ENCODE results near the gene SLC30A5.
A peak's percentile ranks its signal among the peaks of the same experiment; 100 is the strongest.
"Not testable (repeated sequence)": the region's sequence is repeated elsewhere in the genome, so short reads cannot be mapped to it uniquely, and the experiment has no call there.

Gene SLC30A5

GRCh38 chr5:69137208-69137607 lies 43.4 kb downstream of the SLC30A5 start:
- not testable (repeated sequence) for H3K4me3 Mint-ChIP-seq, H3K27me3 Mint-ChIP-seq, H3K27ac Mint-ChIP-seq, ATAC-seq, H3K9me3 Mint-ChIP-seq
- Mint-ChIP-seq H3K4me1 (peaks cover 20% of the 10 kb centered on the region), H3K36me3 (peaks cover 21% of the 10 kb centered on the region)

GRCh38 chr5:69137807-69138206 lies 44.0 kb downstream of the SLC30A5 start:
- no peak overlapping the region for H3K27ac Mint-ChIP-seq
- peaks cover 21% of the 10 kb centered on the region for H3K36me3 Mint-ChIP-seq
- no peak overlapping the region for H3K4me3 Mint-ChIP-seq
- ATAC-seq: no peak
- no peaks in the 10 kb centered on the region for H3K27me3 Mint-ChIP-seq
- H3K4me1 Mint-ChIP-seq: peaks cover 20% of the 10 kb centered on the region
- H3K9me3 Mint-ChIP-seq: peaks cover 6% of the 10 kb centered on the region

GRCh38 chr5:69138766-69139165 lies 45.0 kb downstream of the SLC30A5 start:
- peaks cover 6% of the 10 kb centered on the region for H3K9me3 Mint-ChIP-seq

GRCh38 chr5:69140239-69140638 lies 46.4 kb downstream of the SLC30A5 start:
- not testable (repeated sequence) for H3K36me3 Mint-ChIP-seq, ATAC-seq, H3K9me3 Mint-ChIP-seq, H3K27me3 Mint-ChIP-seq, H3K4me3 Mint-ChIP-seq
- Mint-ChIP-seq H3K4me1 (peaks cover 17% of the 10 kb centered on the region), H3K27ac (peak overlapping the region; percentile 59)

More at GRCh38 chr5:69138766-69139165, 45.0 kb downstream of the SLC30A5 start:
- H3K27me3 Mint-ChIP-seq: no peaks in the 10 kb centered on the region
- peaks cover 15% of the 10 kb centered on the region for H3K36me3 Mint-ChIP-seq
- H3K4me3 Mint-ChIP-seq: no peak overlapping the region
- H3K27ac Mint-ChIP-seq: no peak overlapping the region
- peaks cover 20% of the 10 kb centered on the region for H3K4me1 Mint-ChIP-seq
- ATAC-seq: no peak

GRCh38 chr5:69140827-69141226 lies 47.0 kb downstream of the SLC30A5 start:
- no peak for ATAC-seq
- H3K4me3 Mint-ChIP-seq: no peak overlapping the region

GRCh38 chr5:69148576-69148975 lies 54.8 kb downstream of the SLC30A5 start:
- not testable (repeated sequence) for H3K27ac Mint-ChIP-seq, H3K4me1 Mint-ChIP-seq, H3K4me3 Mint-ChIP-seq, H3K9me3 Mint-ChIP-seq, H3K36me3 Mint-ChIP-seq, H3K27me3 Mint-ChIP-seq, ATAC-seq

More at GRCh38 chr5:69140827-69141226, 47.0 kb downstream of the SLC30A5 start:
- Mint-ChIP-seq H3K36me3 (peaks cover 8% of the 10 kb centered on the region), H3K27ac (peak overlapping the region; percentile 59), H3K9me3 (peaks cover 6% of the 10 kb centered on the region), H3K4me1 (peaks cover 11% of the 10 kb centered on the region), H3K27me3 (no peaks in the 10 kb centered on the region)

- ATAC-seq: no peak
- no peaks in the 10 kb centered on the region for H3K4me1 Mint-ChIP-seq
- H3K4me3 Mint-ChIP-seq: no peak overlapping the region
- no peaks in the 10 kb centered on the region for H3K27me3 Mint-ChIP-seq
- no peaks in the 10 kb centered on the region for H3K36me3 Mint-ChIP-seq
- no peaks in the 10 kb centered on the region for H3K9me3 Mint-ChIP-seq
- H3K27ac Mint-ChIP-seq: no peak overlapping the region
Observed at GRCh38 chr5:69148981-69149675, 55.3 kb downstream of the SLC30A5 start.

- Mint-ChIP-seq H3K27ac (no peak overlapping the region), H3K36me3 (no peaks in the 10 kb centered on the region), H3K4me1 (no peaks in the 10 kb centered on the region), H3K4me3 (no peak overlapping the region), H3K27me3 (no peaks in the 10 kb centered on the region), H3K9me3 (no peaks in the 10 kb centered on the region)
- ATAC-seq: no peak
Observed at GRCh38 chr5:69149676-69150010, 55.8 kb downstream of the SLC30A5 start.

- Mint-ChIP-seq H3K4me1 (no peaks in the 10 kb centered on the region), H3K27ac (no peak overlapping the region), H3K4me3 (no peak overlapping the region), H3K36me3 (no peaks in the 10 kb centered on the region), H3K9me3 (no peaks in the 10 kb centered on the region), H3K27me3 (no peaks in the 10 kb centered on the region)
- no peak for ATAC-seq
Observed at GRCh38 chr5:69152731-69153130, 58.9 kb downstream of the SLC30A5 start.

GRCh38 chr5:69156456-69156855 lies 62.6 kb downstream of the SLC30A5 start:
- no peaks in the 10 kb centered on the region for H3K27me3 Mint-ChIP-seq
- no peak overlapping the region for H3K4me3 Mint-ChIP-seq
- no peak overlapping the region for H3K27ac Mint-ChIP-seq
- no peaks in the 10 kb centered on the region for H3K36me3 Mint-ChIP-seq
- H3K9me3 Mint-ChIP-seq: no peaks in the 10 kb centered on the region
- H3K4me1 Mint-ChIP-seq: no peaks in the 10 kb centered on the region
- ATAC-seq: no peak

GRCh38 chr5:69158039-69158438 lies 64.2 kb downstream of the SLC30A5 start:
- H3K4me3 Mint-ChIP-seq: no peak overlapping the region
- ATAC-seq: no peak
- no peak overlapping the region for H3K27ac Mint-ChIP-seq
- no peaks in the 10 kb centered on the region for H3K9me3 Mint-ChIP-seq
- no peaks in the 10 kb centered on the region for H3K27me3 Mint-ChIP-seq
- no peaks in the 10 kb centered on the region for H3K4me1 Mint-ChIP-seq
- no peaks in the 10 kb centered on the region for H3K36me3 Mint-ChIP-seq

- H3K4me3 Mint-ChIP-seq: no peak overlapping the region
- H3K36me3 Mint-ChIP-seq: no peaks in the 10 kb centered on the region
- no peak for ATAC-seq
- no peaks in the 10 kb centered on the region for H3K27me3 Mint-ChIP-seq
- H3K9me3 Mint-ChIP-seq: peaks cover under 1% of the 10 kb centered on the region
- no peak overlapping the region for H3K27ac Mint-ChIP-seq
- H3K4me1 Mint-ChIP-seq: no peaks in the 10 kb centered on the region
Observed at GRCh38 chr5:69160651-69161050, 66.8 kb downstream of the SLC30A5 start.

GRCh38 chr5:69166686-69167492 lies 73.1 kb downstream of the SLC30A5 start, which contains the start of gene CCNB1:
Gene CCNB1, plus strand, starts transcription at chr5:69167150. Its CDS starts 113 bp downstream, at chr5:69167263.
- H3K4me1 Mint-ChIP-seq: peaks cover 22% of the 10 kb centered on the region
- H3K27ac Mint-ChIP-seq: peak within 1 kb of the TSS; percentile 86
- peaks cover 2% of the 10 kb centered on the region for H3K9me3 Mint-ChIP-seq
- peak; percentile 100 for ATAC-seq
- H3K36me3 Mint-ChIP-seq: no peaks in the 10 kb centered on the region
- H3K27me3 Mint-ChIP-seq: no peaks in the 10 kb centered on the region
- peak within 1 kb of the TSS; percentile 91 for H3K4me3 Mint-ChIP-seq

GRCh38 chr5:69167493-69167855 lies 73.7 kb downstream of the SLC30A5 start:
- Mint-ChIP-seq H3K27me3 (no peaks in the 10 kb centered on the region), H3K36me3 (peaks cover 2% of the 10 kb centered on the region), H3K27ac (peak overlapping the region; percentile 86), H3K9me3 (peaks cover 2% of the 10 kb centered on the region), H3K4me1 (peaks cover 22% of the 10 kb centered on the region), H3K4me3 (peak overlapping the region; percentile 91)
- no peak for ATAC-seq

GRCh38 chr5:69167929-69168328 lies 74.1 kb downstream of the SLC30A5 start:
- ATAC-seq: no peak
- Mint-ChIP-seq H3K9me3 (peaks cover 2% of the 10 kb centered on the region), H3K4me1 (peaks cover 22% of the 10 kb centered on the region), H3K36me3 (peaks cover 7% of the 10 kb centered on the region), H3K27me3 (no peaks in the 10 kb centered on the region), H3K4me3 (peak overlapping the region; percentile 91), H3K27ac (no peak overlapping the region)

GRCh38 chr5:69170495-69170894 lies 76.7 kb downstream of the SLC30A5 start:
- peaks cover 2% of the 10 kb centered on the region for H3K9me3 Mint-ChIP-seq
- H3K36me3 Mint-ChIP-seq: peaks cover 32% of the 10 kb centered on the region
- no peak for ATAC-seq
- no peaks in the 10 kb centered on the region for H3K27me3 Mint-ChIP-seq
- no peak overlapping the region for H3K27ac Mint-ChIP-seq
- no peak overlapping the region for H3K4me3 Mint-ChIP-seq
- peaks cover 22% of the 10 kb centered on the region for H3K4me1 Mint-ChIP-seq

All from stimulated activated memory B cell treated with anti-CD40 and anti-IgM and Interleukin-4, amounts not matched to agents 10 μg/mL and 1 μg/mL and 100 μg/mL, for 72 hours (primary cell).